ENCODE data around the gene SLC37A1.
"Not testable (repeated sequence)": the region's sequence is repeated elsewhere in the genome, so short reads cannot be mapped to it uniquely, and the experiment has no call there.

SLC37A1 gene

DNA sequence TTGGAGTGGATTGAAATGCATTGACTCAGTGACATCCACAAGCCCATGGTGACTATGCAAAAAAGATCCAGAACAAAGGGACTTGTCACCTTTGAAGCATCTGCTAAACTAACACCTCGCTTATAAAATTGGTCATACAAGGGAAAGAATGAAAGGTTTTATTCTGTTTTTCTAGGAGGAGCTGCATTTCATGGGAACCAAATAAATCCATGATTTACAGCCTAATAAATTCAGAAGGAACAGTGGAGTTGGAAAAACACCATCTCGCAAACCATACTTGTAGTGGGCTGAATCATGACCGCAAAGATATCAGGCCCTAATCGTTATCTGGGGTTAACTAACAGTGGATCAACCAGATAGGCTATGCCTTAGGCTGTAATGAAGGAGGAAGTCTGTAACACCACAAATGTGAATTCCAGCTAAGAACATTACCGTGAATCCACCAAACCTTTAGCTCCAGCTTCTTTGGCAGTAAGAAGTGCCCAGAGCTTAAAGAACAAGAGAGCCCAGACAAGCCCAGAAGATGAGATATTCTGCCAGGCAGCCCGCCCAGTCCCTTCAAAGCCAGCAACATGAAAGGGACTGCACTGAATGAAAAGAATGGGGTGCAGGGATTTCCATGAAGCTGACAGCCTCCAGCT lies 45.0 kb upstream of the SLC37A1 start:
- Histone ChIP-seq H3F3A (ENCODE audit: low read depth) (peaks cover 12% of the 10 kb centered on the region; the same call in 1 of the 2 replicates), H3K4me3 (ENCODE audit: low read length, poor library complexity, severe bottlenecking) (no peak overlapping the region), H3K9ac (ENCODE audit: low read depth, low read length, poor library complexity, severe bottlenecking) (peak overlapping the region; percentile 83), H3K4me2 (ENCODE audit: low read depth, low read length, poor library complexity, severe bottlenecking) (no peak overlapping the region), H3K4me1 (ENCODE audit: insufficient read depth, low read length, poor library complexity, severe bottlenecking) (peaks cover 77% of the 10 kb centered on the region), H3K9me2 (replicated peaks; ENCODE audit: low read depth, low read length) (no peaks in the 10 kb centered on the region), H3K79me2 (ENCODE audit: insufficient read depth, low read length) (no peaks in the 10 kb centered on the region), H3K9me3 (ENCODE audit: insufficient read depth, low read depth, low read length) (no peaks in the 10 kb centered on the region), H3K36me3 (ENCODE audit: insufficient read depth, low read length) (no peaks in the 10 kb centered on the region), H2AFZ (ENCODE audit: low read length) (no peak overlapping the region), H4K20me1 (ENCODE audit: insufficient read depth, low read length, poor library complexity, severe bottlenecking) (no peaks in the 10 kb centered on the region), H3K27me3 (ENCODE audit: insufficient read depth, low read length, poor library complexity, severe bottlenecking) (no peaks in the 10 kb centered on the region)
- TF ChIP-seq EZH2phosphoT487 (IDR thresholded peaks at IDR 0.05; ENCODE audit: borderline replicate concordance), result no peak
- TF ChIP-seq, protein P1, sequence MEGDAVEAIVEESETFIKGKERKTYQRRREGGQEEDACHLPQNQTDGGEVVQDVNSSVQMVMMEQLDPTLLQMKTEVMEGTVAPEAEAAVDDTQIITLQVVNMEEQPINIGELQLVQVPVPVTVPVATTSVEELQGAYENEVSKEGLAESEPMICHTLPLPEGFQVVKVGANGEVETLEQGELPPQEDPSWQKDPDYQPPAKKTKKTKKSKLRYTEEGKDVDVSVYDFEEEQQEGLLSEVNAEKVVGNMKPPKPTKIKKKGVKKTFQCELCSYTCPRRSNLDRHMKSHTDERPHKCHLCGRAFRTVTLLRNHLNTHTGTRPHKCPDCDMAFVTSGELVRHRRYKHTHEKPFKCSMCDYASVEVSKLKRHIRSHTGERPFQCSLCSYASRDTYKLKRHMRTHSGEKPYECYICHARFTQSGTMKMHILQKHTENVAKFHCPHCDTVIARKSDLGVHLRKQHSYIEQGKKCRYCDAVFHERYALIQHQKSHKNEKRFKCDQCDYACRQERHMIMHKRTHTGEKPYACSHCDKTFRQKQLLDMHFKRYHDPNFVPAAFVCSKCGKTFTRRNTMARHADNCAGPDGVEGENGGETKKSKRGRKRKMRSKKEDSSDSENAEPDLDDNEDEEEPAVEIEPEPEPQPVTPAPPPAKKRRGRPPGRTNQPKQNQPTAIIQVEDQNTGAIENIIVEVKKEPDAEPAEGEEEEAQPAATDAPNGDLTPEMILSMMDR (conservative IDR thresholded peaks at IDR 0.05; ENCODE audit: low read length), result no peak

DNA sequence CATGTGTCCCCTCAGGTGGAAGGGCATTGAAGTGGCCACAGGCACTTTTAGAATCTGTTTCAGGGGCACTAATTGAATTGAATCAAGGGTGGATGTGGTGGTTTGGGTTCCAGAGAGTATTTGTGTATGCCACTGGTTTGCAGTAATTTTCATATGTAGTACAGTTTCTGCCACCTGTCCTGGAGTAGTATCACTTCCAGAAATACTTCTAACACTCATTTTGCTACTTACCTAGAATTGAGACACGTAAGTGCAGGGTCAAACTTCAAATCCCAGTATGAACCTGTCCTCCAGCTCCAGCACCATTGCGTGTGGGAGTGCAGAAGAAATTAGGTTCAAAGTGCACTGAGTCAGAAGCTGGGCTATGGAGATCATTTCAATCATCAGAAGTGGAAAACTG lies 44.4 kb upstream of the SLC37A1 start:
- H3K4me3 ChIP-seq (ENCODE audit: low read length, poor library complexity, severe bottlenecking), result no peak overlapping the region
- H3K9ac ChIP-seq (ENCODE audit: low read depth, low read length, poor library complexity, severe bottlenecking), result peak overlapping the region; percentile 83

GRCh38 chr21:42469726-42470125 lies 43.9 kb upstream of the SLC37A1 start:
- H3K4me2 ChIP-seq (ENCODE audit: low read depth, low read length, poor library complexity, severe bottlenecking); H3K9ac ChIP-seq (ENCODE audit: low read depth, low read length, poor library complexity, severe bottlenecking): not testable (repeated sequence)
- peaks cover 76% of the 10 kb centered on the region for H3K4me1 ChIP-seq (ENCODE audit: insufficient read depth, low read length, poor library complexity, severe bottlenecking)

More for the DNA sequence above, 44.4 kb upstream of the SLC37A1 start:
- Histone ChIP-seq H3F3A (ENCODE audit: low read depth) (peaks cover 11% of the 10 kb centered on the region; the same call in 1 of the 2 replicates), H2AFZ (ENCODE audit: low read length) (no peak overlapping the region), H3K79me2 (ENCODE audit: insufficient read depth, low read length) (no peaks in the 10 kb centered on the region), H3K9me3 (ENCODE audit: insufficient read depth, low read depth, low read length) (no peaks in the 10 kb centered on the region), H3K9me2 (replicated peaks; ENCODE audit: low read depth, low read length) (no peaks in the 10 kb centered on the region), H3K27me3 (ENCODE audit: insufficient read depth, low read length, poor library complexity, severe bottlenecking) (no peaks in the 10 kb centered on the region), H3K36me3 (ENCODE audit: insufficient read depth, low read length) (no peaks in the 10 kb centered on the region), H3K4me2 (ENCODE audit: low read depth, low read length, poor library complexity, severe bottlenecking) (no peak overlapping the region), H4K20me1 (ENCODE audit: insufficient read depth, low read length, poor library complexity, severe bottlenecking) (no peaks in the 10 kb centered on the region), H3K4me1 (ENCODE audit: insufficient read depth, low read length, poor library complexity, severe bottlenecking) (peaks cover 77% of the 10 kb centered on the region)
- TF ChIP-seq, protein P1 (conservative IDR thresholded peaks at IDR 0.05; ENCODE audit: low read length), result no peak
- no peak for TF ChIP-seq EZH2phosphoT487 (IDR thresholded peaks at IDR 0.05; ENCODE audit: borderline replicate concordance)

GRCh38 chr21:42471206-42471605 lies 42.4 kb upstream of the SLC37A1 start:
- Histone ChIP-seq H3F3A (ENCODE audit: low read depth) (no peaks in the 10 kb centered on the region), H3K79me2 (ENCODE audit: insufficient read depth, low read length) (no peaks in the 10 kb centered on the region), H3K4me3 (ENCODE audit: low read length, poor library complexity, severe bottlenecking) (no peak overlapping the region), H2AFZ (ENCODE audit: low read length) (no peak overlapping the region), H3K9ac (ENCODE audit: low read depth, low read length, poor library complexity, severe bottlenecking) (no peak overlapping the region), H3K4me1 (ENCODE audit: insufficient read depth, low read length, poor library complexity, severe bottlenecking) (peaks cover 71% of the 10 kb centered on the region), H3K36me3 (ENCODE audit: insufficient read depth, low read length) (no peaks in the 10 kb centered on the region), H3K9me2 (replicated peaks; ENCODE audit: low read depth, low read length) (no peaks in the 10 kb centered on the region), H3K27me3 (ENCODE audit: insufficient read depth, low read length, poor library complexity, severe bottlenecking) (no peaks in the 10 kb centered on the region), H4K20me1 (ENCODE audit: insufficient read depth, low read length, poor library complexity, severe bottlenecking) (no peaks in the 10 kb centered on the region), H3K9me3 (ENCODE audit: insufficient read depth, low read depth, low read length) (no peaks in the 10 kb centered on the region), H3K4me2 (ENCODE audit: low read depth, low read length, poor library complexity, severe bottlenecking) (no peak overlapping the region)
- TF ChIP-seq, protein P1 (conservative IDR thresholded peaks at IDR 0.05; ENCODE audit: low read length), result no peak
- TF ChIP-seq EZH2phosphoT487 (IDR thresholded peaks at IDR 0.05; ENCODE audit: borderline replicate concordance), result no peak

More at GRCh38 chr21:42469726-42470125, 43.9 kb upstream of the SLC37A1 start:
- not testable (repeated sequence) for H2AFZ ChIP-seq (ENCODE audit: low read length); H3K79me2 ChIP-seq (ENCODE audit: insufficient read depth, low read length); H3K36me3 ChIP-seq (ENCODE audit: insufficient read depth, low read length); H4K20me1 ChIP-seq (ENCODE audit: insufficient read depth, low read length, poor library complexity, severe bottlenecking); H3K4me3 ChIP-seq (ENCODE audit: low read length, poor library complexity, severe bottlenecking); H3K27me3 ChIP-seq (ENCODE audit: insufficient read depth, low read length, poor library complexity, severe bottlenecking); H3K9me2 ChIP-seq (replicated peaks; ENCODE audit: low read depth, low read length); H3K9me3 ChIP-seq (ENCODE audit: insufficient read depth, low read depth, low read length); H3F3A ChIP-seq (ENCODE audit: low read depth)

Measured in Loucy (cell line).